Measurements from ENCODE around the gene PDE4D. TPM values are rescaled to one million over a fixed set of nuclear protein-coding genes. Genes with fewer than 3 reads are reported as not detected.

Gene PDE4D
- total RNA-seq, 1 donor from 2014 or later: 28.2 TPM

GRCh38 chr5:59169081-59169767 lies 724.3 kb downstream of the PDE4D start:
- POLR2A ChIA-PET: no interaction called here
- TF ChIP-seq CTCF (IDR thresholded peaks at IDR 0.05): no peak
- DNase-seq (no peak), ATAC-seq (ENCODE audit: low read depth) (no peak)
- no peaks in the 10 kb centered on the region for H3K27me3 Mint-ChIP-seq
- CTCF ChIA-PET: no interaction called here
- no peaks in the 10 kb centered on the region for H3K36me3 Mint-ChIP-seq (ENCODE audit: low read depth)
- H3K27ac Mint-ChIP-seq: no peak overlapping the region
- no peaks in the 10 kb centered on the region for H3K9me3 Mint-ChIP-seq
- intact Hi-C loops (cut with micrococcal nuclease): no loop called here
- no peaks in the 10 kb centered on the region for H3K4me1 Mint-ChIP-seq
- no peak overlapping the region for H3K4me3 Mint-ChIP-seq

- no peak overlapping the region for H3K27ac Mint-ChIP-seq
- TF ChIP-seq CTCF (IDR thresholded peaks at IDR 0.05): no peak
- DNase-seq (no peak), ATAC-seq (ENCODE audit: low read depth) (no peak)
- H3K4me3 Mint-ChIP-seq: no peak overlapping the region
- intact Hi-C loops (cut with micrococcal nuclease): no loop called here
- ChIA-PET POLR2A (no interaction called here), CTCF (no interaction called here)
- no peaks in the 10 kb centered on the region for H3K36me3 Mint-ChIP-seq (ENCODE audit: low read depth)
- no peaks in the 10 kb centered on the region for H3K27me3 Mint-ChIP-seq
- H3K9me3 Mint-ChIP-seq: no peaks in the 10 kb centered on the region
- no peaks in the 10 kb centered on the region for H3K4me1 Mint-ChIP-seq
Observed at GRCh38 chr5:59168067-59168466, 725.5 kb downstream of the PDE4D start.

- DNase-seq: no peak
- intact Hi-C loops (cut with micrococcal nuclease): no loop called here
- Mint-ChIP-seq H3K27ac (no peak overlapping the region), H3K36me3 (ENCODE audit: low read depth) (no peaks in the 10 kb centered on the region), H3K27me3 (no peaks in the 10 kb centered on the region), H3K9me3 (no peaks in the 10 kb centered on the region), H3K4me1 (no peaks in the 10 kb centered on the region), H3K4me3 (no peak overlapping the region)
- ChIA-PET CTCF (interaction anchor here (1.2 kb wide), 1 partner anchor 272 kb away, joined by 3 read pairs; no protein-coding TSS in a partner anchor), POLR2A (no interaction called here)
- no peak for ATAC-seq (ENCODE audit: low read depth)
- TF ChIP-seq CTCF (IDR thresholded peaks at IDR 0.05): no peak
Observed at GRCh38 chr5:59164041-59164830, 729.3 kb downstream of the PDE4D start.

- DNase-seq (no peak), ATAC-seq (ENCODE audit: low read depth) (no peak)
- Mint-ChIP-seq H3K27ac (no peak overlapping the region), H3K9me3 (no peaks in the 10 kb centered on the region), H3K36me3 (ENCODE audit: low read depth) (no peaks in the 10 kb centered on the region), H3K27me3 (no peaks in the 10 kb centered on the region), H3K4me3 (no peak overlapping the region), H3K4me1 (no peaks in the 10 kb centered on the region)
- CTCF ChIA-PET: no interaction called here
- intact Hi-C loops (cut with micrococcal nuclease): no loop called here
- POLR2A ChIA-PET: no interaction called here
- no peak for TF ChIP-seq CTCF (IDR thresholded peaks at IDR 0.05)
Observed at GRCh38 chr5:59161221-59162105, 732.1 kb downstream of the PDE4D start.
